Measurements from ENCODE around the gene OR7A5.
"Not testable (repeated sequence)": the region's sequence is repeated elsewhere in the genome, so short reads cannot be mapped to it uniquely, and the experiment has no call there.

The OR7A5 gene

GRCh38 chr19:14835011-14835410, at the start of gene OR7A5, which contains the start of gene OR7C1:
OR7A5 (minus strand) TSS chr19:14835185; CDS start chr19:14828241, 6,944 bp downstream.
OR7C1 (minus strand) TSS chr19:14835185; CDS start chr19:14800136, 35,049 bp downstream.
- no peak for DNase-seq (ENCODE audit: low read depth)

GRCh38 chr19:14871619-14872230, 36.7 kb upstream of the OR7A5 start:
- DNase-seq (ENCODE audit: low read depth), result no peak

DNA sequence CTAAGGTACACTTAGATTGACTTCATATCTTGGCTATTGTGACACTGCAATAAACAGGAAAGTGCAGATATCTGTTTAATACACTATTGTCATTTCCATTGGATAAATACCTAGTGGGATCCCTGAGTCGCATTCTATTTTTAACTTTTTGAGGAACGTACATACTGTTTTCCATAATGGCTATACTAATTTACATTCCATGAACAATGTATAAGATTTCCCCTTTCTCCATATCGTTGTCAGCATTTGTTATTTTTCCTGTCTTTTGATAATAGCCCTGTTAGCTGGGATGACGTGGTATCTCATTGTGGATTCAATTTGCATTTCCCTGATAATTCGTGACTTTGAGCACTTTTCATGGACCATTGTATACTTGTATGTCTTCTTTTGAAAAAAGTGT, 33.5 kb upstream of the OR7A5 start:
- no peak for DNase-seq (ENCODE audit: low read depth)

- DNase-seq (ENCODE audit: low read depth), result no peak
Measured at GRCh38 chr19:14848822-14849221, 13.8 kb upstream of the OR7A5 start, which contains the start of gene OR7A10. OR7A10 (minus strand) TSS chr19:14848922; CDS start chr19:14841877, 7,045 bp downstream.

GRCh38 chr19:14843578-14843977, 8.6 kb upstream of the OR7A5 start:
- no peak for DNase-seq (ENCODE audit: low read depth)

DNA sequence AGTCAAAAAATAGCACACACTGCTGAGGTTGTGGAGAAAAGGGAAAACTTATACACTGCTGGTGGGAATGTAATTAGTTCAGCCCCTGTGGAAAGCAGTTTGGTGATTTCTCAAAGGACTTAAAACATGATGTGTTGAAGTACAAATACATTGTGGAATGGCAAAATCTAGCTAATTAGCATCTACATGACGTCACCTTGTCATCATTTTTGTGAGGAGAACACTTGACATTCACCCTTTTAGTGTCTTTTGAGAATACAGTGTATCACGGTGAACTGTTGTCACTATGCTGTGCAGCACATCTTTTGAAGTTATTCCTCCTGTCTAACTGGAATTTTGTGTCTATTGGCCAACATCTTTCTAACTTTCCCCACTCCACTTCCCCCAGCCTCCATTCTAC, 8.2 kb upstream of the OR7A5 start:
- no peak for DNase-seq (ENCODE audit: low read depth)

DNA sequence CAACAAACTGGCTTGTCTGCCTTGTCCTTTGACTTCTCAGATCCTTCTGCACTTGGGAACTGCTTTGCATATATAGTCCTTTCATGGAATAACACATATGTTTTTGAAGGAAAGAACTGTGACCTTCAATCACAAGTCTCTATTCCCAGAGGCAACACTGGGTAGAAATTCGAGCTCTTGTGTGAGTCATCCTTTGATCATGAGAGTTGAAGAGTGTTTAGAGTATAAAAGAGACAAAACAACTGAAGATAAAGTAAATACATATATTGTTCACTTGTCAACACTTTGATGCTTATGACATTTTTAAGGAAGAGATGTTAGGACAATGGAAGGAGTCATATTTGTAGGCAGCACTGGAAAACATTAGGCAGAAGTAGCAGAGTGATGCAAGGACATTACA, 5.2 kb upstream of the OR7A5 start:
- no peak for DNase-seq (ENCODE audit: low read depth)

- no peak for DNase-seq (ENCODE audit: low read depth)
Measured at GRCh38 chr19:14837391-14837790, 2.4 kb upstream of the OR7A5 start.

DNA sequence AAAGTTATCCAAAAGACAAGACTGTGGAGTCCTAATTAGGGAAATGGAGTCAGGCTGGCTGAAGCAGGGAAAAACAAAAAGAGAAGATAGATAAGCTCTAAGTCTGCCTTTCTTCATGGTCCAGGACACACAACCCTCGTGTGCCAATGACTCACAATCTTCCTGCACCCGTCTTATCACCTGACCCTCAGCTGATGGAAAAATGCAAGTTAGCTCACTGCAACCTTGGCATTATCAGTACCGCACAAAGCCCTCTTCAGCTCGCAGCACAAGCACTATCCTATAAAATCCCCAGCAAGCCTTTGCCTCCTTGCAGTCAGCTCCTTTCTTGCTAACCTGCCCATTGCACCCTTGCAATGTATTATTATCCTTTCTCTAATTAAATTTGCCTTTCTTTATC, 4.3 kb downstream of the OR7A5 start:
- DNase-seq (ENCODE audit: low read depth), result no peak

GRCh38 chr19:14826006-14826405, 9.0 kb downstream of the OR7A5 start:
- DNase-seq (ENCODE audit: low read depth), result no peak

- DNase-seq (ENCODE audit: low read depth), result no peak
Measured at GRCh38 chr19:14821937-14822336, 13.0 kb downstream of the OR7A5 start.

- DNase-seq (ENCODE audit: low read depth), result no peak
Measured at GRCh38 chr19:14818588-14818987, 16.4 kb downstream of the OR7A5 start.

DNA sequence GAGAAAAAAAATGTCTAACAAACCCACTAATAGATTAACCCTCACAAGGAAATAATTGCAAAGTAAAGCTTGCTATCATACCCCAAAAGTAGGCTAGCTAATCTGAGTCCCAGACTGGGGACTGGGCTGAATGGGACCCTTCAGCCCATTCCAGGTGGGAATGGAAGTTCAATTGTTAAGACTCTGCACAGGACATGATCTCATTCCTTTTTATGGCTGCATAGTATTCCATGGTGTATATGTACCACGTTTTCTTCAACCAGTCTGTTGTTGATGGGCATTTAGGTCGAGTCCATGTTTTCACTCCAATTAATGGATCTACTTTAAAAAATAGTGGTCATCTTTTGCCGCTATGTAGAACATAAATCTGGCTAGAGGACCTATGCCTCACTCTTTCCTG, 17.9 kb downstream of the OR7A5 start:
- no peak for DNase-seq (ENCODE audit: low read depth)

GRCh38 chr19:14814982-14815652, 19.9 kb downstream of the OR7A5 start:
- no peak for DNase-seq (ENCODE audit: low read depth)

- no peak for DNase-seq (ENCODE audit: low read depth)
Measured at GRCh38 chr19:14809272-14810057, 25.5 kb downstream of the OR7A5 start.

- DNase-seq (ENCODE audit: low read depth), result no peak
Measured at GRCh38 chr19:14804765-14805164, 30.2 kb downstream of the OR7A5 start.

DNA sequence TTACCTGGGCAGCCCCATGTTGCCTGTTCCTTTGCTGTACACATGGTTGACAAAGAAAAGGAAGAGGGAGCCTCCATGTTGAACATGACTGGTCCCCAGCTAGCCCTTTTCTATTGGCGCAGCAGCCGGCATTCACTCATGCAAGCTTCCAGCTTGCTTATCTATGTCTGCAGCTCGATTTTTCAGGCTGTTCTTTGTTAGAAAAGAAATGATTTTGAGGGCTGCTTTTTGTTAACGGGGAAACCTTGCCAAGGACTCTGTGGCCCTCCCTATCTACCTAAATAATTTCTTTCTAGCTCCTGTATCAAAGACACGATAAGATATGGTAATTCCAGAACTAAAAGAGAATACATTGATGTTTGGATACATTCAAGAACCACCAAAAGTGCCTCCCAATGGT, 36.2 kb downstream of the OR7A5 start:
- DNase-seq (ENCODE audit: low read depth), result no peak

GRCh38 chr19:14796021-14796420, 39.0 kb downstream of the OR7A5 start:
- no peak for DNase-seq (ENCODE audit: low read depth)

- DNase-seq (ENCODE audit: low read depth), result no peak
Measured at GRCh38 chr19:14795078-14795721, 39.8 kb downstream of the OR7A5 start.

DNA sequence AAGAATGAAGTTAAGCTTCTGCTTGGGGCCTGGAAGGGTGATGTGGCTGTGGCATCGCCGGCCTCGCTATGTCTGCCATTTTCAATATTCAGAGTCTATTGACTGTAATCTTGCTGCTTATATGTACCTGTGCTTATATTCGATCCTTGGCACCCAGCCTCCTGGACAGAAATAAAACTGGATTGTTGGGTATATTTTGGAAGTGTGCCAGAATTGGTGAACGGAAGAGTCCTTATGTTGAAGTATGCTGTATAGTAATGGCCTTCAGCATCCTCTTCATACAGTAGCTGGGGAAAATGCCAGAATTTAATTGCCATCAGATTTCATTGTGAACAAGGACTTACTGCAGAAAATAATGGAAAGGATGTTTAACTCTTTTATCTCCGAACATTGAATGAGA, 42.7 kb downstream of the OR7A5 start:
- DNase-seq (ENCODE audit: low read depth), result not testable (repeated sequence)

GRCh38 chr19:14786421-14786851, 48.5 kb downstream of the OR7A5 start:
- DNase-seq (ENCODE audit: low read depth), result no peak

GRCh38 chr19:14785102-14785793, 49.7 kb downstream of the OR7A5 start:
- DNase-seq (ENCODE audit: low read depth), result peak; percentile 33
